Nephron (organoid): Measurements from ENCODE around the gene PGAP6.

Source experiments
- H3K27ac Mint-ChIP-seq, 3 experiments: 2 replicates each; pipeline ENCODE4 v1.8.0; 2020; ENCODE audit warnings: mixed read lengths in 3 of 3, mild to moderate bottlenecking in 2 of 3, moderate library complexity in 1 of 3
- H3K27me3 Mint-ChIP-seq: 2 replicates; pipeline ENCODE4 v1.8.0; 2021; ENCODE audit warnings: low read depth, mild to moderate bottlenecking, moderate library complexity, mixed read lengths
- H3K36me3 Mint-ChIP-seq: 2 replicates; pipeline ENCODE4 v1.8.0; 2020; ENCODE audit warnings: low read depth, mixed read lengths
- H3K4me1 Mint-ChIP-seq: 2 replicates; pipeline ENCODE4 v1.8.0; 2020; ENCODE audit warnings: mixed read lengths
- H3K4me3 Mint-ChIP-seq, 3 experiments: 2 replicates each; pipeline ENCODE4 v1.8.0; 2020; ENCODE audit warnings: mild to moderate bottlenecking in 3 of 3, mixed read lengths in 3 of 3, moderate library complexity in 2 of 3
- H3K9me3 Mint-ChIP-seq: 2 replicates; pipeline ENCODE4 v1.8.0; 2020; ENCODE audit warnings: mixed read lengths
- TF ChIP-seq, protein P1 (sequence below), 3 experiments: fragments of 200-600 bp; sonication (generic); IDR thresholded peaks; one replicate each; pipeline ENCODE4 v1.5.0; 2021; ENCODE audit warnings: antibody characterized with exemption in 3 of 3; ENCODE audit not compliant: unreplicated experiment in 3 of 3

Gene PGAP6

DNA sequence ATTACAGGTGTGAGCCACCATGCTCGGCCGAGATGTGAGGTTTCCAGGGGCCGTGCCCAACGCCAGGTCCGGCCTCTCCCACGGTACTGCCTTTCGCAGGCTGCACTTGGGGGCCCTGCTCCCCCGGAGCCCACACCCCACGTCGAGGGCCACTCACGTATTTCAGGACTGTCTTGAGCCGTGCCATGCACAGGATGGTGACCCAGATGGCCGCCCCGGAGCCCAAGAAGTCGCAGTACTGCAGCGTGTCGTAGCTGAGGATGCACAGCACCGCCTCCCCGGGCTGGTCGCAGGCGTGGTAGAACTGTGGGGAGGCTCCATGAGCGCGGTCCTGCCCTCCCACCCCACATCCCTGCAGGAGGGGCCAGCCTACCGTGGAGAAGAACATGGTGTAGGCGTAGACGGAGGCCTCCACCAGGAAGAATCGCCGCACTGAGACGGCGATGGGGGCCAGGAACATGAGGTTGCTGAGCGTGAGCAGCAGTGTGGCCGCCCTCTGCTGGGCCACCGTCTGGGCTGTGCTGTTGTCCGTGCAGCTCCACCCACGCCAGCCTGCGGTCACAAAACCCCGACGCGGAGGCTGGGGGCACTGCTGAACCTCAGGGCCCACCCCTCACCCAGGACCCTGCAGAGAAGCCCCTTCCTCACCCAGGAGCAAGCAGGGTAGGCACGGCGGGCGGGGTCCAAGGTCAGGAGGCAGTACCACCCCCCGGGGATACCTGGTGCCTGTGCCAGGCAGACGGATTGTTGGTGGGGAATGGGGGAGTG, 7.7 kb downstream of the PGAP6 start:
- peaks cover 4% of the 10 kb centered on the region for H3K36me3 Mint-ChIP-seq
- TF ChIP-seq, protein P1, sequence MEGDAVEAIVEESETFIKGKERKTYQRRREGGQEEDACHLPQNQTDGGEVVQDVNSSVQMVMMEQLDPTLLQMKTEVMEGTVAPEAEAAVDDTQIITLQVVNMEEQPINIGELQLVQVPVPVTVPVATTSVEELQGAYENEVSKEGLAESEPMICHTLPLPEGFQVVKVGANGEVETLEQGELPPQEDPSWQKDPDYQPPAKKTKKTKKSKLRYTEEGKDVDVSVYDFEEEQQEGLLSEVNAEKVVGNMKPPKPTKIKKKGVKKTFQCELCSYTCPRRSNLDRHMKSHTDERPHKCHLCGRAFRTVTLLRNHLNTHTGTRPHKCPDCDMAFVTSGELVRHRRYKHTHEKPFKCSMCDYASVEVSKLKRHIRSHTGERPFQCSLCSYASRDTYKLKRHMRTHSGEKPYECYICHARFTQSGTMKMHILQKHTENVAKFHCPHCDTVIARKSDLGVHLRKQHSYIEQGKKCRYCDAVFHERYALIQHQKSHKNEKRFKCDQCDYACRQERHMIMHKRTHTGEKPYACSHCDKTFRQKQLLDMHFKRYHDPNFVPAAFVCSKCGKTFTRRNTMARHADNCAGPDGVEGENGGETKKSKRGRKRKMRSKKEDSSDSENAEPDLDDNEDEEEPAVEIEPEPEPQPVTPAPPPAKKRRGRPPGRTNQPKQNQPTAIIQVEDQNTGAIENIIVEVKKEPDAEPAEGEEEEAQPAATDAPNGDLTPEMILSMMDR (IDR thresholded peaks at IDR 0.05; ENCODE audit: unreplicated experiment in 3 of 3): no peak
- no peak overlapping the region for H3K27ac Mint-ChIP-seq
- peaks cover 13% of the 10 kb centered on the region for H3K4me1 Mint-ChIP-seq
- H3K9me3 Mint-ChIP-seq: no peaks in the 10 kb centered on the region
- H3K27me3 Mint-ChIP-seq: no peaks in the 10 kb centered on the region
- H3K4me3 Mint-ChIP-seq: no peak overlapping the region

DNA sequence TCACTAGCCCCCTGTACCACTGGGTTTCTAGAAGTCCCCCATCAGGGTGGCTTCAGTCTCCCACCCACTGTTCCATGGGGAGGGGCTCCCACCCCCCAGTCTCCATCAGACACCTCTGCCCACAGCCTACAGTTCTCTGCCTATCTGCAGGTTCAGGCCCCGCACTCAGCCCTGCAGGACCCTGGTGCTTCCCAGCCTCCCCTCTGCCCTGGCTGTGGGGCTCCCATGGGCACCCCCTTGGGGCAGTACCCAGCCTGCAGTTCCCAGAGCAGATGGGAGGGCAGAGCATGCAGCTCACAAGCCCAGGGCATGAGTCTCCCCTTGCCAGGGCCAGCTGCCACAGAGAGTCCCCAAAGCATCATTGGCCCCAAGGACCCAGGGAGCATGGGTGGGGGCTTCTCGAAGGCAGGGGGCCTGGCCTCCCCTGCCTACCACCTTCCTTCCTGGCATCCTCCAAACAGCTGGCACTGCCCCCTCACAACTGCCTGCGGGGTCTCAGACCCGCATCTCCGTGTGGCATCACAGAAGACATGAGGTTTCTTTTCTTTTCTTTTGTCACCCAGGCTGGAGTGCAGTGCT, 8.7 kb downstream of the PGAP6 start:
- H3K9me3 Mint-ChIP-seq: no peaks in the 10 kb centered on the region
- TF ChIP-seq, protein P1 (IDR thresholded peaks at IDR 0.05; ENCODE audit: unreplicated experiment in 3 of 3): no peak
- peaks cover 13% of the 10 kb centered on the region for H3K4me1 Mint-ChIP-seq
- peaks cover 4% of the 10 kb centered on the region for H3K36me3 Mint-ChIP-seq
- H3K27me3 Mint-ChIP-seq: no peaks in the 10 kb centered on the region
- H3K27ac Mint-ChIP-seq: no peak overlapping the region
- peak overlapping the region; percentile 48 to 54 (median 52) for H3K4me3 Mint-ChIP-seq

DNA sequence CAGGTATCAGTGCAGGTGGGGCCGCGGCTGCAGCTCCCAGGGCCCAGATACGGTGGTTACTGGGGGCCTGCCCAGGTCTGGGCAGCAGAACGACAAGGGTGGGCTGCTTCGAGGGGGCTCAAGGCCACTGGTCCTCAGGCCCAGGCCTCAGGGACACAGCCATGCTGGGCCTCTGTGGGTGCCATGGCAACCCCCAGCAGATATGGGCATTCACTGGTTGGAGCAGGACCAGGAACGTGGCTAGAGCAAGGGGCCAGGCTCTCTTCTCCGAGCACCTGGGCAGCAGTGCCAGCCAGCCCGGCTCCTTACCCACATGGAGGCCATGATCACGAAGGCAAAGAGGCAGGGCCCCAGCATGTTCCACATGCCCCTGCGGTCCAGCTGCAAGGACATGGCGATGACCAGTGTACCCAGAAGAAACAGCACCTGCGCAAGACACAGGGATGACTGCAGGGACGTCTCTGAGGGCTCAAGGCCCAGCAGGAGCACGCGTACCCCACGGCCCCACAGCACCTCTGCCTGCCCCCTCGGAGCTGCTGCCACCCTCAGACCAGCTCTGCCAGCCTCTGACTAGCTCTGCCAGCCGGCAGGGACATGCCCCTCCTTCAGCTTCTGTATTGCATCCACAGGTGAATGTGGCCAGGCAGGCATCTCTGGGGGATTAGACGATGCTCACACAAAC, 9.3 kb downstream of the PGAP6 start:
- TF ChIP-seq, protein P1 (IDR thresholded peaks at IDR 0.05; ENCODE audit: unreplicated experiment in 3 of 3): no peak
- H3K4me1 Mint-ChIP-seq: peaks cover 13% of the 10 kb centered on the region

DNA sequence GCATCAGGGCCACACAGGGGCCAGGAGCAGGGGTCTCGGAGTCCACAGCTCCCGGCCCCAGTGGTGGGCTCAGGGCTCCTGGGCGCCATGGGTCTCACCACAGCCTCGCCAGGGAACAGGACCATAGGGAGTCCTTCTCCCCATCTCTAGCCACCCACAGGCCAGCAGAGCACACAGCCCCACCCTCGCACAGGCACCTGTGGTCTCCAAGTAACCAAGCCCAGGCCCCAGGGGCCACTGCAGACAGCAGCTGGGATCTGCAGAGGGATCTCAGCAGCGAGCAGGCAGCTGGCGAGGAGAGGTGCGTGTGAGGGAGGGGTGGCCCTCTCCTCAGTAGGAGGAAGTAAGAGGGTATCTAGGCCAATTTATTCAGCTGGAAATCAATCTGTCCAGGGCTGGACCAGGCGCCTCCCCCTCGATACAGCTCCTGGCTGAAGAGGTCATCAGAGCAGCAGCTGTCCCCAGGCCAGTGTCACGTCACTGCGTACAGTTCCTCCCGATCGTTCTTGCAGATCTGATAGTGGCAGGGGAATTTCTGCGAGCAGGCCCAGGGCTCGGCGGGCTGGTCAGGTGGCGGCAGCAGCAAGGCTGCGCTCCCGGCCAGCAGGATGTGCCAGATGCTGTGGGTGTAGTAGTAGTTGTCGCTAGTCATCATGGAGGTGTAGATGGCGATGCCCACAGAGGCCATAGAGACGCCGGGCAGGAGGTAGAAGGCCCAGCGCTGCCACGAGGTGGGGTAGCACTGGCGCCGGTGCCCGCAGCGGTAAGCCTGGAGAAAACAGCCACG, 10.1 kb downstream of the PGAP6 start:
- Mint-ChIP-seq H3K4me3 (peak overlapping the region; percentile 59 to 77 (median 69)), H3K27me3 (no peaks in the 10 kb centered on the region), H3K27ac (no peak overlapping the region), H3K36me3 (peaks cover 10% of the 10 kb centered on the region), H3K9me3 (no peaks in the 10 kb centered on the region), H3K4me1 (peaks cover 13% of the 10 kb centered on the region)
- TF ChIP-seq, protein P1 (IDR thresholded peaks at IDR 0.05; ENCODE audit: unreplicated experiment in 3 of 3): no peak

More for the DNA sequence above, 9.3 kb downstream of the PGAP6 start:
- H3K9me3 Mint-ChIP-seq: no peaks in the 10 kb centered on the region
- H3K36me3 Mint-ChIP-seq: peaks cover 4% of the 10 kb centered on the region
- H3K27me3 Mint-ChIP-seq: no peaks in the 10 kb centered on the region
- no peak overlapping the region for H3K27ac Mint-ChIP-seq
- peak overlapping the region in 1 of 3 experiments; percentile 26 for H3K4me3 Mint-ChIP-seq

DNA sequence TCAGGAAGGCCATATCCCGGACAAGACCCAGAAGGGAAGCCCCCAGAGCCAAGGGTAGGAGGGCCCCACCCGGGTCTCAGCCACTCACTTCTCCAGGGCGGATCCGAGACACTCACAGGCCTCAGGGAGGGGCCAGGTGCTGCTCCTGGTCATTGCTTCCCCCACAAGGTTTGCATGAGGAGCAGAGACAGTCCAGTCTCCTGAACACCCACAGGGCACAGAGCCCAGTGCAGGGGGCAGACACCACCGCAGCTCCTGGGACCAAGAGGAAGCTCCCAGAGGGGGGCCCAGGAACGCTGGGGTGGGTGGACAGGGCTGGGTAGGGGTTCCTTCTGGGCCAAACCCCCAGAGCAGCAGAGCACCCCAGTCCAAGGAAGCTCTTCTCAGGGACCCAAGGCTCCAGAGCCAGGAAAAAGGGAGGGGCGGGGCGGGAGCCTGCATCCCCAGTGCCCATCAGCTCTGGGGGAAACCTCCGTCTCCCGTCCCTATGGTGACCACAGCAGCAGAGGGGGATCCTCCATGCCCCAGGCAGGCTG, 10.7 kb downstream of the PGAP6 start:
- H3K4me3 Mint-ChIP-seq: peak overlapping the region; percentile 85 to 89 (median 88)
- H3K27ac Mint-ChIP-seq: peak overlapping the region; percentile 92 to 94 (median 92)
- peaks cover 11% of the 10 kb centered on the region for H3K36me3 Mint-ChIP-seq
- H3K27me3 Mint-ChIP-seq: no peaks in the 10 kb centered on the region
- TF ChIP-seq, protein P1 (IDR thresholded peaks at IDR 0.05; ENCODE audit: unreplicated experiment in 3 of 3): no peak
- peaks cover 13% of the 10 kb centered on the region for H3K4me1 Mint-ChIP-seq
- no peaks in the 10 kb centered on the region for H3K9me3 Mint-ChIP-seq
